Effector CD4-positive, alpha-beta T cell (primary cell): ENCODE measurements around the gene THSD7A.

Experiments used
- DNase-seq: peaks from one replicate; pipeline ENCODE4 v3.0.0-alpha.2; 2020

The THSD7A gene

DNA sequence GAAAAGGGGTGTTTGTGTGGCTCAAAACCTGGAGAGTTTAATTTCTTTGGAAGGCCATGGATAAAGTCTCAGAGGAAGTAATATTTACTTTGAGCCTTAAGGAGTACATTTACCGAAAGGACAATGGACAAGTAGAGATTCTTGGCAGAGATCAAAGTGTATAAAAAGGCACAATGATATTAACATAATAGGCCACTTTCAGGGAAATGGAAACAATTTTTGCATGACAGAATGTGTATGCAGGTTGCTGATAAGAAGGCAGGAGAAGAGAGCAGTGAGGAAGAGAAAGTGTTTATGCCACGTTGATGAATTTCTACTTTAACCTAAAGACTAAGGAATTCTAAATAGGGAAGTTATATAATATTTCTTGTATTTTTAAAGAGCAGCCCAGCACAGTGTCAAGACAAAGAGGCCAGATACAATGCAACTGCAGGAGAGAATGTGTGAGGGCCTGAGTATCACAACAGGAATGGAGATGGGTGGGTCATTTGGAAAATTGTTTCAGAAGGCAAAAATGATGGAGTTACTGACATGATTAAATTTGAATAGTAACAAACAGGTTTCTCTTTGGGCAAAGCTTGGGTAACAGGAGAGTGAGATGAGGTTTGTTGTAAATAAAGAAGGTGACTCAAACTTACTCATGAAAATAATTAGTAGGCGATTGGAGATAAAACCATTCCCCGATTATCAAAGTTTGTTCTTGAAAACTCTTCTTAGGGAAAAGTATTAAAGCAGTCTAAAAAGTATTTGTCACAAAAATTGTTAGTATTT lies 84.1 kb downstream of the THSD7A start:
- no peak for DNase-seq

DNA sequence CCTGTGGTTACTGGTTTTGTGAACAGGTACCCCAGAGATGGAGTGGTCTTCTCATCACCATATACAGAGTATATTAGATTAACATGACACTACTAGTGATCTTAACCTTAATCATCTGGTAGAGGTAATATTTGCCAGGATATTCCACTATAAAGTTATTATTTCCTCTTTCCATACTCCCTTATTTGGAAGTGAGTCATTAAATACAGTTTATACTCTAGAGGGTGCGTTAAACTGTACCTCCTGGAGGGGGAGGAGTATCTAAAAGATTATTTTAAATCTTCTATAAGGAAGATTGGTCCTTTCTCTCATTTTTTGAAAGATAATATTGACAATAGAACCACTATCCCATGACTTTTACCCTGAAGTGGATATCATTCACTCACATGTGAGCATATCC lies 85.4 kb downstream of the THSD7A start:
- DNase-seq: no peak

DNA sequence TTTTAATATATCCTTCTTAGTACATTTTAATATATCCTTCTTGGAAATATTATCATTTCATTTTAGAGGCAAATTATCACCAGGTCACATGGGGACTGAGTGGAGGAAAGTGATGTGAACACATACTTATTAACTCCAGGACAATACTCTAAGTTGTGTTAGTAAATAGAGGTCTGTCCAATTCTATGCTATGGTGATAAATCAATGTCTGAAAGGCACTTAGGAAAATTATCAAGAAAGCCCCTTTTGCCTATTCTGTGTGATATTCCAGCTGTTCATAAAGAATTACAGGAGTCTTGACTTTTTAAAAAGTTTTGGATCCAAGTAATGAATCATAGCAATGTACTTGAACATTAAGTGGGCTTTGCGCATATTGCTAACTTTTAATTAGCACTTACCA lies 88.5 kb downstream of the THSD7A start:
- DNase-seq: no peak

DNA sequence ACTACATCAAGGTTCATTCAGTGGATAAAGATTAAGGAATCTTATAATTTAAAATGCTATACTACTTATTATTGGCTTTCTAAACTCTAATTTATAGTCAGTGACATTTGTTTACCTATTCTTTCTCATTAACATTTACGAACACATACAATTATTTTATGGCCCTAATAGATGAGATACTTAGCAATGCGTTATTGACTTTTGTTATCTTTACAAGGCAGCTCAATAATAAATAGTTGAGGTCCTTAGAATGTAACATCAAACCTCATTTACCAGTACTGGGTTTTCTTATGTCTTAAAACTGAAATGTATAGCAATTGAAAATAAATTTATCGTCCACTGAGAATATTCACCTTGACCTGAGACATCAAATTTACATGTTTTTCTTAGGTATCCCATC lies 89.0 kb downstream of the THSD7A start:
- DNase-seq: no peak

DNA sequence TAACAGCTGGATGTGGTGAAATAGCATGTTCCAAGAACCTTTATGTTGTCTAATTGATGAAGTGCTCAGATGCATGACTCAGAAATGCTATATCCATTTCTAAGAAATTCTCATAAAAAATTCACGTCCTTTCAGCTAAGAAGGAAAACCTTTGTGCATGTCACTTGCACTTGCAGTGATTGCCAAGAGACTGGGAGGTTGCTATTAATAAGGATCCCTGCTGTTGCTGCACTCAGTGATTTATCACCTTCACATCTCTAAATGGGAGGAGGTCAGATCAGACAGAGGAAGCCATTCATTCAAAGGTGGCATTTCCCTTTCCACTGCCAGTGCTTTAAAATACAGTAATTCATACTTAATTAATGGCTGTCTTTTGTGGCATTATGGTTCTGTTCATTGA lies 89.5 kb downstream of the THSD7A start:
- no peak for DNase-seq

DNA sequence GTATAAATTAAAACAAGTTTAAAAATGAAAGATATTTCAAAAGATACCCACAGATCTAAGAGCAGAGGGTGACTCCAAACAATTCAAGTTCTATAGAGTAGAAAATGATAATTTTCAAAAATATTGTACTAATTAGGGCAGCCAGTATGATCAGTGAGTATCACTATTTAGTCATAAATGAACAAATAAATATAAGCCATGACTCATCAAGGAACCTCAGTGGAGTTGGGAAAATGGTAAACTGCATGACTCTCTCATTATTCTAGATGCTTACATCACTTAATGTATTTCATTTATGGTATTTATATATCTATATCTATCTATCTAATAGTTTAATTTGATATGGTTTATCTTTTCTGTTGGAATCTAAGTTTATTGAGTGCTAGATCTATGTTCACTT lies 94.3 kb downstream of the THSD7A start:
- DNase-seq: no peak

DNA sequence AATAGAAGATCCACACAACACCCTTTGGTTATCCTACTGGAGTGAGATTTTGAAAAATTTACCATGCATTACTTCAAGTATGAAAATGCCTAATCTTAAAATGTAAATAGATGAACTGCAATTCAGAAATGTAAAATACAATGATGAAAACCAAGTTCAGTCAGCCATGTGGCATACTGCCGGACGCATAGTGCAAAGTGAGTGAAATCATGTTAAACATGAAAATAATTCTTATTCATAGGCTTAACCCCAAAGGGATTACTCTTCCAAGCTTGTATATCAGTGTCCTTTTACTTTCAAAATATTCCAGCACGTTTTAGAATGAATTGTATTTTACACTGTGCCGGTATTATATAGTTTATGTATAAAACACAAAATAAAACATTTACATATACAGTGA lies 99.8 kb downstream of the THSD7A start:
- no peak for DNase-seq

DNA sequence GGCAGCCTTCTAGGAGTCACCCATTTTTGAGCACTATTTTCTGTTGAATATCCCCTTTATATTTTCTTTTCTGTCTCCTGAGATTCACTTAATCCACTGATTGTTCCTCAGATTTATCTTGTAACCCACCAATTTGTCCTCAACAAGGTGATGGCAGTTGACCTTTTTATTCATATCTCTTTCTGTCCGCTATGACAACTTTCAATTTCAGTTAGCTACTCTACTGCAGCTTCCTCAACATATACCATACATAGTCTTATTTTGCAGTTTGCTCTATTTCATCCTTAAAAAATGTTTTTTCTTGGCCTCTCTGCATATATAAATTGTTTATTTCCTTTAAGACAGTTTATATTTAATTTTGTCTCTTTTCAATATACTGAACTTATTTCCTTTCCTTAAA lies 101.3 kb downstream of the THSD7A start:
- DNase-seq: no peak

DNA sequence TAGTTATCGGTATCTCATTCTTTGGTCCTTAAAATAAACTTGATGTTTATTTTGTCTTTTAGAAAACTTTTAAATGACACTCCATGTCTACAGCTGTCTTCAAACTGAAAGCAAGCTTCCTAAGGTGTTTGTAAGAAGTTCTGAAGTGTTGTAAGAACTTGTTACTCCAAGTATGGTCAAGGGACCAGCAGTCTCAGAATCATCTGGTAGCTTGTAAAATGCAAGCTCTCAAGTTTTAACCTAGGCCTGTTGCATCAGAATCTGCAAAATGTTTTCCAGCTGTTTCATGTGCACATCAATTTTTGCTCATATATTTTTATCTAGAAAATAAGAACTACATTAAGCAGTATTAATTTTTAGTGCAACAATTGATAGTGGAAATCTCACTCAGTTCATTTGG lies 104.1 kb downstream of the THSD7A start:
- DNase-seq: no peak

DNA sequence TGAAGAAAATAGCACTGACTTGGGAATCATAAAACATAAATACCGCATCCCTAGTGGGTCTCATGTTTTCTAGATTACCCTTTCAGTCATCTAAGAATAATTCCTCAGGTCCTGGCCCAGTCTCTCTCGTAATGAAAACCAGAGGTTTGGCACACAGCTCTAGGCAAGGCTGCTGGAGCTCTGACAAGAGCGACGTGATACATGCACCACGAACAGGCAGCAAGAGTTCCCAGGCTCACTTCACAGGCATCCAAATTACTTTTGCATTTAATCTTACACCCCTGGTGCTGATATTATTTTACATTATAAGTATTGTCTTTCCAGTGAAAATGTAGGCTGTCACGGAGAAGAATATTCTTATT lies 105.2 kb downstream of the THSD7A start:
- no peak for DNase-seq

DNA sequence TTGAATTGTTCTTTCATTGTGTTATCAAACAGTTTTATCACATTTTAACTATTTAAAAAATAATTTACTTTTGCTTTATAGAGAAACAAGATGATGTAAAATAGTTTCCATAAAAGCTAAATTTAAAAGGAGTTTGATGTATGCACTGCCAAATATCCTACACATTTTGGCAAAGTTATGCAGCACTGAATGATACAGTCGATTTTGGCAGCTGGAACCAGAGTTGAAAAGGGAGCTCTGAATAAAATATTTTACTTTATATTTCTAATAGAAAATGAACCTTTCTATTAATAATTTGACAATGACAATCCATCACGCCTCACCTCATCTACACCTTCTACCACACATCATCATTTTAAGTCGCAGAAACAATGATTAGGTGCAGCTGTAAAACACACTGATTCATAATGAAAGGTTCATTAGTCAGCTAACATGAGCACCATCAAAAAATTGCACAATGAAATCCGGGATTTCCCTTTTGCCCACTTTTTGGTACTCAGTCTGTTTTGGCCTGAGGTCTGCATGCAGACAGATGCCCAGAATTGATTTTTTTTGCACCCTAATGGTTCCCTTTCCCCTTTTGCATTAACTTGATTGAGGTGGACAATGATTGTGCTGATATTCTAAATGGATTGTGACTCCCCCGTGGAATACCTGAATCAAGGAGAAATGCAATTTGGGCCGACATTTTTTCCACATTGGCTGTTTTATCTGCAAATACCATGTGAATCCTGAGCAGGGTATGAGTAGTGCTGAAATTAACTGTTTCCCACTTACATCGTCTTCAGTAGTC lies 105.8 kb downstream of the THSD7A start:
- no peak for DNase-seq

DNA sequence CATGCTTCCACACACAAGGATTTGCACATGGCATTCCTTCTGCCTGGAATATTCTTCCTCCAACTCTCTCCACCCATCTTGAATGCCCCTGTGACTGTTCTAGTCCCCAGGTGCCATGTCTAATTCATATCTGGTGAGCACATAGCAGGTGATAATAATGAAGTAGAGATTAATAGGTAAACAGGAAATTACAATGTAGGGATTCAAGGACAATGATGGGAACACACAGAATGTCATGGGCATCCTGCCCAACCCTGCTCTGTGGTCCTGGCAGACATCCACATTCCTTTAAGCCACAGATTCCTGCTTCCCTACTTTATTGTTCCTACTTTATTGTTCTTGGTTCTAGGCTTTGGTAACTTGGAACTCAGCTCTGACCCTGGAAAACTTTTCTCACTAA lies 115.8 kb downstream of the THSD7A start:
- no peak for DNase-seq

DNA sequence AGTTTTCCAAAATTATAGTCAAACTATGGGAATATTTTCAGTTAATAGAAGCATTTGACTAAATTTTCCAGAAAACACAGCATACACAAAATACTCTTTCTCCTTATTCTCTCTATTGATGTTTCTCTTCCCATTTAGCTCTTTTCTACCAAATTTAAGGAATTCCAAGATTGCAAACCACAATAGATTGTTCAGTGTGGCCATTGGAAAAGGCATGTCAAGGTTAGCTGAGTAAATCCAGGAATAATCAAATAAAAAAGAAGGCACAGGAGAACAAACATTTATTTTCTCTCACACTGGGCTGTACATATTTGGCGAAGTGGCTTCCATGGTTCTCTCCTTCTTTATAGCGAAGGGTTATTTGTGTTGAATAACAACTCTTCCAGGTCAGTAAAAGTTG lies 117.3 kb downstream of the THSD7A start:
- no peak for DNase-seq

DNA sequence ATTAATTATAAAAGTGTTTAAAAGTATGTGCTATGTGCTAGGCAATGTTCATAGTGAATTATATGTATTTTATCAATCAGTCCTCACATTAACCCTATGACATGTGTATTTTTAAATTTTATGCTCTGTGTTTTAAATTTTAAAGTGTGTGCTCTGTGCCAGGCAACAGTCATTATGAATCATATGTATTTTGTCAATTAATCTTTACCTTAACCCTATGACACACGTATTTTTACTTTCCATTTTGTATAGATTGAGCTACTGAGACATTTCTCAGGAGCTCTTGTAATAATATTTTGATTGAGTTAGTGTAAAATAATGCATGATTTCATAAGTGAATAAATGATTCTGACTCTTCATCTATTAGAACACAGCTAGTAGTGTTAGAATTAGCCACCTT lies 117.8 kb downstream of the THSD7A start:
- no peak for DNase-seq

DNA sequence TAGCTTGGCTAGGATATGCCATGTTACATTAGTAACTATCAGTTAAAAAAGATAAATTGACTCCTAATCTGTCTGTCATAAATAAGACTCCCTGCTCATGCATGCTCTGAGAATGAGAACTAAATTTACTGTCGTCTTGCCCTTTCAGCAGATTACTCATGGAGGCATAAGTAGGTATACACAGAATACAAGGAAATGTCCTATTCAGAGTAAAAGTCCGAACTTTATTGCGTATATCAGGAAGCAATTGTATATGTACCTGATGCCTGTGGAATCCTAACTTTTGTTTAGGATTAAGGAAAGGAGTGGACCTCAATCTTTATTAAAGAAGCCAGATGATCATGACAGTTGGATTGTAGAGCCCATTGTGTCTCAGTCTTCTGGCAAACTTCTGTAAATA lies 118.6 kb downstream of the THSD7A start:
- no peak for DNase-seq

DNA sequence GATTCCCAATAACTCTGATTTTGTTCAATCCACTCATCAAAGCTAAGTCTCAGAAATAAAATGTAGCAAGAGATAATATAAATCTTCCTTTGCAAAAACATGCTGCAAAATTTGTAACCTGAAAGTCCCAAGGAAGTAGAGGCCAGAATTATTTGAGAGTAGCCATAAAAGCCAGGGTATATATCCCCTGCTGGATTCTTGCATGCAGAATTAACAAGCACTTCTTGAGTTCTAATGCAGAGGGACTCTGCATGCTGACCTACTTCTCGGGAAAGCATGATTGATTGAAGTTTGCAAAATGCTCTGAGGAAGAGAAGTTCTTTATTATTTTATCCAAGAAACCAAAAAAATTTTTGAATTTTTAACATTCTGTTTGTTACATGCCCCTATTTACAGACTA lies 121.6 kb downstream of the THSD7A start:
- no peak for DNase-seq

DNA sequence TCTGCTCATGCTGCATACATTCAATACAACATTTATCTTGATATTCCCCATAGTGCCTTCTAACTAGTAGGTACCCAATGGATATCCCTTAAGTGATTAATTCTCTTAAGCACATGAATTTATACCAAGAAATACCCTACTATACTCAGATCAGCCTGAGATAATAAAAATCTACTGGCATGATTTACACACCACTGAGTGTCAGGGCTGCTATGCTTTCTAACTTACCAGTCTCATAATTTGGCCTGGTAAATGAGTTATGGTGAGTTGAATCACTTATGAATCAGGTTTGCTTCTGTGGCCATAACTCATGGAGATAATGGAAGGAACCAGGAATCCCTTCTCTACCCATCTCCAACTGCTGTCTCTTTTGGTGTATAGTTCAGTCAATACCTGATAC lies 122.8 kb downstream of the THSD7A start:
- DNase-seq: no peak

DNA sequence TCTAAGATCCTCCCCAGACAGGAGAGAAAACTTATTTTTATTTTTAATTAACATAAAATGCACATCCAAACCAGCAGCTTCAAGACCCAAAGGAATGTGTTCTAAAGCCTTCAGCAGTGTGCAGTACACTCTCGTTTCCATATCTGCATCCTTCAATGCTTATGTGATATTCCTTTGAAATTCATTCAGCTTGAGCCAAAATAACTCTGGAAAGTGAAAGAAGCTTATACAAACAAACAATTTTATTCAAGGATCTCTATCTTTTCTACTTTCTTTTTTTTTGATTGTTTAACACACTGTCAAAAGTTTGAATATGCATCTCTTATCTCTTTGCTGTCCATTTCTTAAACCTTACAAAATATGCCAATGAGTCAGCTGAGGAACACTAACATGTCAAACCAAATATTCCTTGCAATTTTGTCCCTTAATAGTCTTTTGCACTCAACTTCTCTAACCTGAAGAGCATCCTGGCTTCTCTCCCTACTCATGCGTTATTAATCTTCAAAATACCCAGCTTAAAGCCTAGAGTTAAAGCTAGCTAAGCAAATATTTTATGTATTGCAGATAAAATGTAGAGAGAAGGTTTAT lies 124.3 kb downstream of the THSD7A start:
- DNase-seq: no peak

DNA sequence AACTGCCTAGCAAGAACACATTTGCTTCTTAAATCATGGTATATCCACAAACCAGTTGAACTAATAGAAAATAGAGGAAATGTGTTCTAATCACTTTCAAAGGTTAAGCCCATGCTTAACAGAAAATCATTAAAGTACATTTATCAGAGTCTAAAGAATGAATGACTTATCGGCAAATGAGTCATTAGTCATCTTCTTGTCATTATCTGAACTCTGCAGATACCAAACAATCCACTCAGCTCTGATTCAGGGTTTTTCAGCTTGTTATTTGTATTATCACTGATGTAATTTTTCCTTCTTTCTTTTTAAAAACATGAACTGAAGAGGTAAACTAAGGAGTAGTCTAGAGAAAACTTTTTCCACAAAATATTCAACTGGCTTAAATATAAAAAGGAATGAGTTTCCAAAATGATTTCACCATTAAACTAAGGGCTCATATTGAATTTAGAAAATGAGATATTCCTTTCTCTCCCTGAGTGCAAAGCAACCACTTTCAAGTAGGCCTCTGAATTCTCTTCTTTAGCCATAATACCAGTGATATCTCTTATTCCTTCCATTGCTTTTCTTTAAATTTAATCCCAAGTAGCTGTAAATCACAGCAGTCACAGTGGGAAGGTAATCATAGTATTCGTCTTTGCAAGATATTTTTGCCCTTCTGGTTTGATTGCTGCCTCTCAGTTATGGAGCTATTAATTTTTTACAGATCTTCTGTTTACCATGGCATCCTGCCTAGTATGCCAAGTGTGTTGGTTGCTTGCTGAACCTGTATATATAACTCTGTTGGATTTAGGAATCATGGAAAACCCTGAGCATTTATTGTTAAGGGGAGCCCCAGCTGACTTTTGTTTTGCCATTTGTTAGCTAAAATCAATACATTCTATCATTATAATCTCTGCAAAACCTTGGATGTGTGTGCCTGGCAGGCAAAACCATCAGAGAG lies 125.1 kb downstream of the THSD7A start:
- no peak for DNase-seq

DNA sequence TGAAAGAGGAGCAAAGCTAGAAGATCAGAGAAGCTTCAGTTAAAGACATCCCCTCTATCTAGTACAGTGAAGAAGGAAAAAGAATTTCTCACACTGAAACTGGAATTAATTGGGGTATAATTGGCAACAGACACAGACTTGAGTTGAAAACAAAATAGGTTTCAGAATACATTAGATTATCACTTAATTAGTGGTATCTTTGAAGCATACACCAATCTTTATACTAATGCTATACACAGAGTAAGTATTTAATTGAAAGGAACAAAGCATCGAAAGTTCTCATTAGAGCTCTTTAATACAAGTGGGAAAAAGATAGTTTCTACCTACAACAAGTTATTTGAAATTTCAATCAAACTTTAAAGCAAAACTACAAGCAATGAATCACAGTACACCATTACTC lies 128.2 kb downstream of the THSD7A start:
- no peak for DNase-seq

DNA sequence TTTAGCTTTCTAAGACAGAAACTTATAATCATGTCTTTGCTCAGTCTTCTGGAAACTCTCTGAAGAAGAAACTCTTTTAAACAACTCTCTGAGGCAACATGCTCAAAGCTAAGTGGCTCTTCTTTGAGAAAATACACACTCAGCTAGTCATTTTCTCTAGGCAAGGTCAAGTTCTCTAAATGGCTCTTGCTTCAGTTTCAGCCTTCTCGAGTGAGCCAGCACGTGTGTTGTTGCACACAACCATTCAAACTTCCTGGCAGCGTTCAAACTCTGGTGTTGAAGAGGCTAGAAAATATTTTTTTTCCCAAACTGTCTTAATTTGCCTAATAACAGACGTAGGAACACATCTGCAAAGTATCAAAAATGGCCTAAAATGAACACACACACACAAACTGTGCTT lies 129.1 kb downstream of the THSD7A start:
- no peak for DNase-seq

DNA sequence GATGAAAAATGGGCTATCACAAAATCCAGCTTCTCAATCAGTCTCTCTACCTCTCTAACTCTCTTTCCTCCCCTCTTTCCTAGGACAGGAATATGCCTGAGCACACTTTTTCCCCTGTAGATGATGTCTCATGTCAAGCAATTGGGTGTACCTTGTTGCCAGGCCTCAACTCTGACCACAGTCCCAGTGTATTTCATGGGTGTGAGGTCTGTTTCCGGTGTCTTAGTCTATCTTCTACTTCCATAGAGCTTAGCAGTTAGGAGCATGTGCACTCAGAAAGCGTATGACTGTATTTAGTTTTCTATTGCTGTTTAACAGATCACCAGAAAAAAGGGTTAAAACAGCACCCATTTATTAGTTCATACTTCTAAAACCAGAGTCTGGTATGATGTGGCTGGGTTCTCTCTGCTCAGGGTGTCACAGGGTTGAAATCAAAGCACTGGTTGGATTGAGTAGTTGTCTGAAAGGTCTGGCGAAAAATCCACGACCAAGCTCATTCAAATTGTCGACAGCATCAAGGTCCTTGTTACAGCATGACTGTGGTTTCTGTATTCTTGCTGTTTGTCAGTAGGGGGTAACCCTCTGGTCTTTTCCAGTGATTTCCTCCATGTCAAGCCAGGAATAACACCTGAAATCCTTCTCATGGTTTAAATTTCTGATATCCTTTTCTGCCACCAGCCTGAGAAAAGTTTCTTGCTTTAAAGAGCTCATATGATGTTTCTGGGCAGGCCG lies 130.0 kb downstream of the THSD7A start:
- no peak for DNase-seq
